SK-N-MC (cell line): Measurements from ENCODE around the gene TTPAL.

Experiments
- DNase-seq: peaks from one replicate; pipeline ENCODE4 v3.0.0-alpha.2; 2011; ENCODE audit warnings: low read depth, low spot score
- H3K27ac ChIP-seq: fragments of 200-600 bp; sonication (generic); 2 replicates; pipeline ENCODE4 v1.5.1; 2016; ENCODE audit warnings: mixed run types
- H3K36me3 ChIP-seq: fragments of 200-600 bp; sonication (generic); 2 replicates; pipeline ENCODE4 v1.6.1; 2017; ENCODE audit warnings: antibody characterized with exemption, low read length, mixed read lengths; ENCODE audit not compliant: insufficient read depth
- H3K4me3 ChIP-seq: fragments of 200-600 bp; sonication (generic); 2 replicates; pipeline ENCODE4 v1.5.1; 2016
- H3K9ac ChIP-seq: fragments of 200-600 bp; sonication (generic); 2 replicates; pipeline ENCODE4 v1.8.0; 2017; ENCODE audit warnings: mixed run types, mixed read lengths; ENCODE audit not compliant: insufficient read length
- H3K9me3 ChIP-seq: fragments of 200-600 bp; sonication (generic); 2 replicates; pipeline ENCODE4 v1.6.1; 2017; ENCODE audit warnings: low read depth, mild to moderate bottlenecking, antibody characterized with exemption, low read length, moderate library complexity, mixed read lengths
- EZH2 ChIP-seq: fragments of 200-600 bp; sonication (generic); IDR thresholded peaks from one replicate; pipeline ENCODE4 v1.6.1; 2017; ENCODE audit warnings: antibody characterized with exemption
- FOXP2 ChIP-seq: optimal IDR thresholded peaks from 2 replicates; pipeline ENCODE3; 2011; ENCODE audit warnings: mild to moderate bottlenecking, moderate library complexity; ENCODE audit not compliant: insufficient read depth; ENCODE audit errors: extremely low read length, control extremely low read depth
- POLR2AphosphoS5 ChIP-seq: IDR thresholded peaks from 2 replicates; pipeline ENCODE4 v1.6.1; 2012; ENCODE audit warnings: mild to moderate bottlenecking, low read depth, low read length, borderline replicate concordance

TTPAL gene

GRCh38 chr20:44450281-44450889 lies 25.3 kb upstream of the TTPAL start:
- no peak overlapping the region for H3K4me3 ChIP-seq
- H3K36me3 ChIP-seq, result no peaks in the 10 kb centered on the region
- no peaks in the 10 kb centered on the region for H3K9me3 ChIP-seq
- DNase-seq, result no peak
- TF ChIP-seq POLR2AphosphoS5 (no peak), EZH2 (no peak), FOXP2 (no peak)
- no peak overlapping the region for H3K27ac ChIP-seq
- H3K9ac ChIP-seq, result no peak overlapping the region

GRCh38 chr20:44450903-44451450 lies 24.7 kb upstream of the TTPAL start:
- TF ChIP-seq EZH2 (no peak), FOXP2 (no peak), POLR2AphosphoS5 (no peak)
- Histone ChIP-seq H3K9ac (no peak overlapping the region), H3K27ac (no peak overlapping the region), H3K36me3 (no peaks in the 10 kb centered on the region), H3K4me3 (no peak overlapping the region), H3K9me3 (no peaks in the 10 kb centered on the region)
- DNase-seq, result no peak

- Histone ChIP-seq H3K27ac (no peak overlapping the region), H3K9me3 (no peaks in the 10 kb centered on the region), H3K9ac (no peak overlapping the region), H3K4me3 (no peak overlapping the region), H3K36me3 (no peaks in the 10 kb centered on the region)
- DNase-seq, result no peak
- TF ChIP-seq POLR2AphosphoS5 (no peak), FOXP2 (no peak), EZH2 (no peak)
Measured at GRCh38 chr20:44454306-44454963, 21.2 kb upstream of the TTPAL start.

GRCh38 chr20:44455126-44455525 lies 20.5 kb upstream of the TTPAL start:
- TF ChIP-seq POLR2AphosphoS5 (no peak), FOXP2 (no peak), EZH2 (no peak)

GRCh38 chr20:44456611-44457010 lies 19.1 kb upstream of the TTPAL start:
- H3K27ac ChIP-seq, result no peak overlapping the region
- TF ChIP-seq EZH2 (no peak), POLR2AphosphoS5 (no peak), FOXP2 (no peak)

More at GRCh38 chr20:44455126-44455525, 20.5 kb upstream of the TTPAL start:
- no peak for DNase-seq
- no peak overlapping the region for H3K4me3 ChIP-seq
- H3K36me3 ChIP-seq, result no peaks in the 10 kb centered on the region
- H3K9me3 ChIP-seq, result no peaks in the 10 kb centered on the region
- H3K9ac ChIP-seq, result no peak overlapping the region
- H3K27ac ChIP-seq, result no peak overlapping the region

GRCh38 chr20:44457016-44457415 lies 18.7 kb upstream of the TTPAL start:
- no peak for TF ChIP-seq EZH2
- no peak for TF ChIP-seq POLR2AphosphoS5
- TF ChIP-seq FOXP2, result no peak
- DNase-seq, result no peak
- H3K4me3 ChIP-seq, result no peak overlapping the region
- H3K9ac ChIP-seq, result no peak overlapping the region
- no peaks in the 10 kb centered on the region for H3K36me3 ChIP-seq
- no peaks in the 10 kb centered on the region for H3K9me3 ChIP-seq
- H3K27ac ChIP-seq, result no peak overlapping the region

More at GRCh38 chr20:44456611-44457010, 19.1 kb upstream of the TTPAL start:
- DNase-seq, result no peak
- Histone ChIP-seq H3K4me3 (no peak overlapping the region), H3K9me3 (no peaks in the 10 kb centered on the region), H3K9ac (no peak overlapping the region), H3K36me3 (no peaks in the 10 kb centered on the region)

GRCh38 chr20:44459271-44459670 lies 16.4 kb upstream of the TTPAL start:
- Histone ChIP-seq H3K4me3 (no peak overlapping the region), H3K9ac (no peak overlapping the region), H3K27ac (no peak overlapping the region), H3K9me3 (no peaks in the 10 kb centered on the region), H3K36me3 (no peaks in the 10 kb centered on the region)
- no peak for TF ChIP-seq FOXP2
- TF ChIP-seq POLR2AphosphoS5, result no peak
- TF ChIP-seq EZH2, result no peak
- DNase-seq, result no peak

- TF ChIP-seq FOXP2 (no peak), POLR2AphosphoS5 (no peak), EZH2 (no peak)
- DNase-seq, result no peak
- H3K4me3 ChIP-seq, result no peak overlapping the region
- no peaks in the 10 kb centered on the region for H3K9me3 ChIP-seq
- no peaks in the 10 kb centered on the region for H3K36me3 ChIP-seq
- H3K9ac ChIP-seq, result no peak overlapping the region
- H3K27ac ChIP-seq, result no peak overlapping the region
Measured at GRCh38 chr20:44460795-44461141, 14.9 kb upstream of the TTPAL start.

GRCh38 chr20:44461142-44461802 lies 14.4 kb upstream of the TTPAL start:
- TF ChIP-seq FOXP2, result no peak
- no peak overlapping the region for H3K9ac ChIP-seq
- no peak overlapping the region for H3K4me3 ChIP-seq
- H3K27ac ChIP-seq, result no peak overlapping the region
- no peaks in the 10 kb centered on the region for H3K9me3 ChIP-seq
- H3K36me3 ChIP-seq, result no peaks in the 10 kb centered on the region
- no peak for DNase-seq
